Activated CD4-positive, alpha-beta T cell treated with anti-CD3 and anti-CD28 coated beads for 4 hours (primary cell): ENCODE results near the gene SEMA5A.
A peak's percentile ranks its signal among the peaks of the same experiment; 100 is the strongest.
"Not testable (repeated sequence)": the region's sequence is repeated elsewhere in the genome, so short reads cannot be mapped to it uniquely, and the experiment has no call there.

Experiments used
- DNase-seq, 2 donors: peaks; one replicate each; pipeline ENCODE4 v3.0.0-alpha.2; 2020

The SEMA5A gene

GRCh38 chr5:9390113-9390512, 155.8 kb downstream of the SEMA5A start:
- DNase-seq = no peak

DNA sequence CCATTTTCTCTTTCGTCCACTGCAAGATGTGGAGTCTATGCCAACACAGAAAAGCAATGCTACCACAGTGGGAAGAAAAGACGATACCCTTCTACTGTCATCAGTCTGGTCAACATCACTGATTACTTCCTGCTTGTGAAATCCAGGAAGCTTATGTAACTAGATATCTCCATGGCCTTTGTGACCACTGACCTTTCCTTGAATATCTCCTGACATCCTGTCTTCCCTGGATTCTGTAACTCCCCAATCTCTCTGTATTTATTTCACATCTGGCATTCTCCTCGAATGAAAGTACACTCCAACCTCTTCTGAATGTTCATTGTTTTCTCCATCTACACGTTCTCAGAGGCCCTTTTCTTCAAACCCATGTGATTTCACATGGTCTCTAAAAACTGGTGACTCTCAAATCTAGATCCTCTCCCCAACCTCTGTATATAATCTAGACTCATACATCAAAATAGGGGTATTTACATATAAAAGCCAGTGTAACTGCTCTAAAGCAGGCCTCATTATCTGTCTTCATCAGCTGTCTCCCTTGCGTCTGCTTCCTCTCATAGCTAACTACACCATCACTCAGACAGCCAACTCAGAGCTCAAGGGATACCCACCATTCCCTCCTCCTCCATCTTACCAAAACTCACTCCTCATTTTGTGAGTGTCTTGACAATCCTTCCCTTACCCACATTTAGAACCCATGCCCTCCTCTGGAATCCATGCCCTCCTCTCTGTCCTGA, 156.8 kb downstream of the SEMA5A start:
- DNase-seq = no peak

GRCh38 chr5:9387879-9388278, 158.0 kb downstream of the SEMA5A start:
- no peak for DNase-seq

GRCh38 chr5:9386945-9387344, 158.9 kb downstream of the SEMA5A start:
- DNase-seq = no peak

GRCh38 chr5:9382522-9382921, 163.4 kb downstream of the SEMA5A start:
- DNase-seq = no peak

GRCh38 chr5:9381464-9381863, 164.4 kb downstream of the SEMA5A start:
- no peak for DNase-seq

GRCh38 chr5:9380109-9380508, 165.8 kb downstream of the SEMA5A start:
- DNase-seq = no peak

- no peak for DNase-seq
Observed at GRCh38 chr5:9376363-9377117, 169.3 kb downstream of the SEMA5A start.

GRCh38 chr5:9375756-9376155, 170.1 kb downstream of the SEMA5A start:
- DNase-seq = no peak

- no peak for DNase-seq
Observed at GRCh38 chr5:9374025-9374424, 171.8 kb downstream of the SEMA5A start.

DNA sequence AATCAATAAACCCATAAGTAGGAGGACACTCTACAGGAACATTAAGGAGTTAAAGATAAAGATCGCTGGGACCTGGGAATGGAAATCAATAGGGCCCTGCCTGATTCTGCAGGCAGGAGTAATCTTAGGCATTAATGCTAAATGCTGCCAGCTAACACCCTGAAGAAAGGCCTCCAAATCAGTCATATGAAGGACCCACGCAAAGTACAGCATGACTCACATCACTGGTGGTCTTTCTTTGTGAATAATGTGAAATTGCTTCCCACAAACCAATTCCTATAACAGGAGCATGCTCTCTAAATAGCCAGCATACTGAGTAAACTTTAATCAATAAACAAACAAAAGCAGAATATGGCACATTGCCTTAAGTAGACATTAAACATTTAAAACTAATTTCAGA, 172.3 kb downstream of the SEMA5A start:
- no peak for DNase-seq

- no peak for DNase-seq
Observed at GRCh38 chr5:9370256-9370655, 175.6 kb downstream of the SEMA5A start.

- DNase-seq = no peak
Observed at GRCh38 chr5:9365512-9365911, 180.4 kb downstream of the SEMA5A start.

- no peak for DNase-seq
Observed at GRCh38 chr5:9363449-9363848, 182.4 kb downstream of the SEMA5A start.

DNA sequence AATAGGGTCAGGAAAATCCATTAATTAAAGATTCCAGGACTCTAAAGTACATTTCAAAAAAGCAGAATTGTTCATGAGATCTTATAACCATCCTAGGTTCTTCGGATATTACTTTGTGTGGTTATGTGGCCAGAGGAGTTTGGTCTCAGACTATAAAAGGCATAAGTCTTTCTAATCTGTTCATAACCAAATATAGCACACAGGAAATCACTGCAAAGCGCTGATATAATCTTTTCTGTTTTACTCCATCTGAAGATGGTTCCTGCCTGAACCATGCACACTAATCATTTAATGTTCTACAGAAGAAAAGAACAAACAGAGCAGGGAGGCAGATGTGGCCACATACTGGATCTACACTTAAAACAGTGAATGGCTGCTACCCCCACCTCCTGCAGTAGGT, 182.8 kb downstream of the SEMA5A start:
- no peak for DNase-seq

GRCh38 chr5:9362600-9362999, 183.3 kb downstream of the SEMA5A start:
- no peak for DNase-seq

DNA sequence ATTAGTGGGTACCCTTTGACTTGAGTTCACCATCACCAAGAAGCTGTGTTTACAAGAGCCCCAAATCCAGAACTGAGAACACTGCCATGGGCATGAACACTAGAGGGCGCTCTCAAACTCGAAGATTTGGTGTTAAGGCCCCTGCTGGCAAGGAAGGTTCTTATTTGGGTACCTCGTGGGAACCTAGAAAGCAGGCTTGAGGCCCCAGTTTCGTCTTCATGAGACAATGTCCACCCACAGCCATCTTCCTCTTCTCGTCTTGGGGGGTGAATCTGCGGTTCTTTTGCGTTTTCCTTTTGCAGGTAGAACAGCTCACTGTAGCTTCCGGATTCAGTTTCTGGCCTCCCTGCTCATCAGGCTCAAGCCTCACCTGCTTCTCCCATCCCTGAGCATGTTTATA, 184.0 kb downstream of the SEMA5A start:
- peak; percentile 16 to 31 for DNase-seq

DNA sequence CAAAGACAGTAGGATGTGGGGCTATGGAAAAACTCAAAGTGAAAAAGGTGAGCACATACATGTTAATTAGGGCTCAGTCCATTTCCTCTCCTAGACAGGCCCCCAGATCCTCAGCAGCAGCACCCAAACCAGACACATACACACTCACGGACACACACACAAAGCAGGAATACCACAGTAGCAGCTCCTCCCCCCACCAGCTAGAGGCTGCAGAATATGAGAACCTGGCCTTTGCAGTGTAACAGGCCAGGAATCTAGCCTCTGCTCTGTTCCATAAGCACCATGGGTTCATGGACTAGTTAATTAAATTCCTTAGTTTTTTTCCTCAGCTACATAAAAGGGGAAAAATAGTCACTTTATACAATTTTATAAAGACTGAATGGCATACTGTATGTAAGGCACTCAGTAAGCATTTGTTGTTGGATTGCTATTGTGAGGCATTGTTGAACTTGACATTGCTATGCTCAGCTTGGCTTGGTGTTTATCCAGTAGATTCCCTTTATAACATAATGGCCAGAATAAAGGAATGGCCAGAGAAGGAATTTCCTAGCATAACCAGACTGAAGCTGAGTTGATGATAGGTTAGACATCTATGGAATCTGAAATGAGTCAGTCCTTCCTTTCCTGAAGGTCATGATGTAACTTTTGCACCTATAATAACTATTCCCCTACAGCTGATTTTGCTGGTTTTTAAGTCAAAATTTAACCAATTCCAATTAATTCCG, 186.8 kb downstream of the SEMA5A start:
- DNase-seq = no peak

GRCh38 chr5:9356351-9356825, 189.5 kb downstream of the SEMA5A start:
- no peak for DNase-seq

- DNase-seq = no peak
Observed at GRCh38 chr5:9354336-9355081, 191.4 kb downstream of the SEMA5A start.

GRCh38 chr5:9353048-9353447, 192.8 kb downstream of the SEMA5A start:
- not testable (repeated sequence) for DNase-seq

DNA sequence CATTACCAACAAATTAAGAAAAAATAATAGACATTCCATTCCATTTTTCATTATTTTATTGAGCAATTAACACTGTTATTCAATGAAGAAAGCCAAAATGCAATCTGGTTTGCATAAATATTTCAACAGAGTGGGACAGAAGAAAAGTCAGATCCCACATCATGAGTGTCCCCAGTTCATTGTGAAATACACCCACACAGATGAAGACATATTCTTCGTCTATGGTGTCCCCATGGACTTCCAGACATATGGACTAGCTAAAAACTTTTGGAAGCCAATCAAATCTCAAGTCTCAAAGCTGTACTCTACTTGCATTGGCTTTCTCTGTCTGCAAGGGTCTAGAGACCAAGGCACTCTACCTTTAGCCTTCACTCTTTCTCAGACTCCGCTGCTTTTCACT, 194.3 kb downstream of the SEMA5A start:
- no peak for DNase-seq

GRCh38 chr5:9350301-9350797, 195.5 kb downstream of the SEMA5A start:
- DNase-seq = no peak
